Keratinocyte (primary cell): ENCODE results near the gene C11orf91. TPM values are rescaled to one million over a fixed set of nuclear protein-coding genes. Genes with fewer than 3 reads are reported as not detected.

Source experiments
- DNase-seq: peaks from one replicate; pipeline ENCODE4 v3.0.0-alpha.2; 2011; ENCODE audit warnings: low read depth, missing footprints, low spot score
- FAIRE-seq: peaks from 2 replicates; lab custom pipeline; 2011; peaks lifted over from hg19 to GRCh38; lab: Jason Lieb, UNC
- H2AFZ ChIP-seq: 2 replicates; pipeline ENCODE4 v1.6.0; 2012; ENCODE audit warnings: low read length, control low read depth, inconsistent platforms; ENCODE audit not compliant: control insufficient read depth
- H3K27ac ChIP-seq: 2 replicates; pipeline ENCODE4 v1.5.1; 2011; ENCODE audit warnings: low read length; ENCODE audit not compliant: control insufficient read depth, insufficient read depth
- H3K27me3 ChIP-seq: 3 replicates; pipeline ENCODE4 v1.6.0; 2011; ENCODE audit warnings: low read length; ENCODE audit not compliant: control insufficient read depth, insufficient read depth; ENCODE audit errors: extremely low read depth
- H3K36me3 ChIP-seq, 2 experiments: 2 replicates in 1 of 2; 3 replicates in 1 of 2; pipeline ENCODE4 v1.5.1; 2011; ENCODE audit warnings: low read length in 2 of 2, mild to moderate bottlenecking in 1 of 2; ENCODE audit not compliant: control insufficient read depth in 2 of 2, insufficient read depth in 2 of 2; ENCODE audit errors: extremely low read depth in 1 of 2
- H3K4me1 ChIP-seq: 3 replicates; pipeline ENCODE4 v1.5.1; 2011; ENCODE audit warnings: low read length; ENCODE audit not compliant: control insufficient read depth, insufficient read depth; ENCODE audit errors: extremely low read depth
- H3K4me2 ChIP-seq: 3 replicates; pipeline ENCODE4 v1.6.0; 2011; ENCODE audit warnings: low read depth, low read length; ENCODE audit not compliant: control insufficient read depth, insufficient read depth; ENCODE audit errors: extremely low read depth
- H3K4me3 ChIP-seq, 3 experiments: fragments of 200-600 bp in 1 of 3; sonication (generic) in 1 of 3; 2 replicates in 2 of 3; 3 replicates in 1 of 3; pipeline ENCODE4 v1.5.1; 2011 to 2016; ENCODE audit warnings: low read length in 3 of 3, mild to moderate bottlenecking in 3 of 3, control low read depth in 2 of 3, inconsistent platforms in 1 of 3, low read depth in 1 of 3, mixed read lengths in 1 of 3, mixed run types in 1 of 3, moderate library complexity in 1 of 3; ENCODE audit not compliant: control insufficient read depth in 2 of 3, insufficient read depth in 2 of 3; ENCODE audit errors: extremely low read depth in 1 of 3
- H3K79me2 ChIP-seq: 2 replicates; pipeline ENCODE4 v1.6.0; 2012; ENCODE audit warnings: low read length; ENCODE audit not compliant: control insufficient read depth, insufficient read depth
- H3K9ac ChIP-seq: 3 replicates; pipeline ENCODE4 v1.6.0; 2011; ENCODE audit warnings: low read length; ENCODE audit not compliant: control insufficient read depth, insufficient read depth; ENCODE audit errors: extremely low read depth
- H3K9me1 ChIP-seq: 3 replicates; pipeline ENCODE4 v1.6.0; 2011; ENCODE audit warnings: low read length; ENCODE audit not compliant: control insufficient read depth, insufficient read depth; ENCODE audit errors: extremely low read depth
- H3K9me3 ChIP-seq: 2 replicates; pipeline ENCODE4 v1.5.1; 2012; ENCODE audit warnings: low read depth, low read length; ENCODE audit not compliant: control insufficient read depth
- H4K20me1 ChIP-seq: 3 replicates; pipeline ENCODE4 v1.6.0; 2011; ENCODE audit warnings: low read length; ENCODE audit not compliant: control insufficient read depth, insufficient read depth; ENCODE audit errors: extremely low read depth
- CTCF ChIP-seq, 3 experiments: IDR thresholded peaks in 1 of 3; conservative IDR thresholded peaks in 1 of 3; optimal IDR thresholded peaks in 1 of 3; 2 replicates in 2 of 3; 3 replicates in 1 of 3; pipeline versions ENCODE3 to v1.5.1; 2011; ENCODE audit warnings: low read length in 3 of 3, mild to moderate bottlenecking in 3 of 3, moderate library complexity in 2 of 3, control low read depth in 1 of 3, inconsistent platforms in 1 of 3; ENCODE audit not compliant: insufficient read depth in 2 of 3; ENCODE audit errors: extremely low read depth in 1 of 3
- EZH2 ChIP-seq: IDR thresholded peaks from one replicate; pipeline ENCODE4 v1.6.1; 2012; ENCODE audit warnings: inconsistent platforms, mild to moderate bottlenecking, low read length, moderate library complexity
- dilution Hi-C: fragments of 300-500 bp; cut with MboI; formaldehyde crosslinking; loops from one replicate; pipeline ENCODE4 v1.7.0; 2020; ENCODE audit warnings: low sequenced_read_pairs; ENCODE audit not compliant: extremely low pct_ligation_motif_present
- polyA plus RNA-seq, 5 experiments: library from polyadenylated mRNA; depleted of rRNA in 3 of 5; stranded (reverse) in 3 of 5; stranded (forward) in 1 of 5; unstranded in 1 of 5; fragments of >200 nt; gene quantifications; 1 replicate in 1 of 5; 2 replicates in 3 of 5; 3 replicates in 1 of 5; pipeline versions ENCODE4 v1.2.1 to v1.2.3, GENCODE V29; 2011 to 2012; ENCODE audit warnings: missing spikeins in 2 of 5, low read depth in 1 of 5, low replicate concordance in 1 of 5

The C11orf91 gene
- polyA plus RNA-seq, 1 donor (not counting 4 experiments of a cell fraction or from before 2014, with no cell fraction given): 0.10 TPM

- H3K27me3 ChIP-seq: no peaks in the 10 kb centered on the region
- no peak overlapping the region for H3K27ac ChIP-seq
- H3K9me3 ChIP-seq: no peaks in the 10 kb centered on the region
- no peak overlapping the region for H3K4me3 ChIP-seq
- no peak overlapping the region for H3K9ac ChIP-seq
- H3K4me1 ChIP-seq: peaks cover 46% of the 10 kb centered on the region
- TF ChIP-seq CTCF (optimal IDR thresholded peaks at IDR 0.05 in 1 of 3, IDR thresholded peaks at IDR 0.05 in 1 of 3, conservative IDR thresholded peaks at IDR 0.05 in 1 of 3; ENCODE audit: extremely low read depth in 1 of 3, insufficient read depth in 2 of 3, low read length in 3 of 3) (no peak), EZH2 (no peak)
- no peaks in the 10 kb centered on the region for H3K36me3 ChIP-seq
- no peak for FAIRE-seq
- no peaks in the 10 kb centered on the region for H3K9me1 ChIP-seq
- H2AFZ ChIP-seq: no peak overlapping the region
- no peaks in the 10 kb centered on the region for H4K20me1 ChIP-seq
- no peaks in the 10 kb centered on the region for H3K79me2 ChIP-seq
- no peak overlapping the region for H3K4me2 ChIP-seq
- dilution Hi-C loops: no loop called here
- no peak for DNase-seq
Measured at GRCh38 chr11:33668951-33669596, 31.6 kb downstream of the C11orf91 start.

- H3K36me3 ChIP-seq: no peaks in the 10 kb centered on the region
- peaks cover 46% of the 10 kb centered on the region for H3K4me1 ChIP-seq
- H3K27me3 ChIP-seq: no peaks in the 10 kb centered on the region
- no peaks in the 10 kb centered on the region for H3K9me3 ChIP-seq
- no peaks in the 10 kb centered on the region for H4K20me1 ChIP-seq
- H3K9me1 ChIP-seq: no peaks in the 10 kb centered on the region
- TF ChIP-seq EZH2: no peak
- no peak overlapping the region for H3K27ac ChIP-seq
- H3K9ac ChIP-seq: no peak overlapping the region
- H2AFZ ChIP-seq: peak overlapping the region; percentile 35
- FAIRE-seq: no peak
- H3K4me2 ChIP-seq: peak overlapping the region; percentile 3
- H3K4me3 ChIP-seq: no peak overlapping the region
- dilution Hi-C loops: no loop called here
- no peak for DNase-seq
- H3K79me2 ChIP-seq: no peaks in the 10 kb centered on the region
Measured at GRCh38 chr11:33668468-33668825, 32.2 kb downstream of the C11orf91 start.
